OCI-LY3 (cell line): Measurements from ENCODE around the gene ZSCAN2.

ENCODE experiments used
- H2AFZ ChIP-seq: fragments of 200-600, 300-600 bp; shearing (Covaris generic); 2 replicates; pipeline ENCODE4 v1.6.0; 2014; ENCODE audit warnings: antibody characterized with exemption, low read depth, low read length
- H3K27ac ChIP-seq: fragments of 200-600, 300-600 bp; sonication (generic); 2 replicates; pipeline ENCODE4 v1.5.1; 2014; ENCODE audit warnings: mild to moderate bottlenecking, low read length, moderate library complexity, mixed read lengths
- H3K27me3 ChIP-seq: fragments of 200-600, 300-600 bp; sonication (generic); 2 replicates; pipeline ENCODE4 v1.6.1; 2014; ENCODE audit warnings: low read depth, low read length, mixed read lengths
- H3K36me3 ChIP-seq: fragments of 200-600, 300-600 bp; sonication (generic); replicated peaks from 2 replicates; pipeline ENCODE3; 2014; ENCODE audit warnings: low read depth, low read length, mixed read lengths
- H3K4me1 ChIP-seq: fragments of 300-600, 200-600 bp; sonication (generic); 2 replicates; pipeline ENCODE4 v1.6.1; 2014; ENCODE audit warnings: low read length, mixed read lengths
- H3K4me2 ChIP-seq: fragments of 200-600, 300-600 bp; sonication (generic); 2 replicates; pipeline ENCODE4 v1.6.1; 2014; ENCODE audit warnings: low read length, mixed read lengths
- H3K4me3 ChIP-seq: fragments of 300-600, 200-600 bp; sonication (generic); 2 replicates; pipeline ENCODE4 v1.5.1; 2014; ENCODE audit warnings: antibody characterized with exemption, mild to moderate bottlenecking, low read length, moderate library complexity
- H3K79me2 ChIP-seq: fragments of 300-600, 200-600 bp; shearing (Covaris generic); 2 replicates; pipeline ENCODE4 v1.6.1; 2014; ENCODE audit warnings: mild to moderate bottlenecking, low read length, mixed read lengths
- H3K9ac ChIP-seq: fragments of 300-600, 200-600 bp; shearing (Covaris generic); 2 replicates; pipeline ENCODE4 v1.6.0; 2014; ENCODE audit warnings: mild to moderate bottlenecking, low read length, moderate library complexity
- H3K9me3 ChIP-seq: fragments of 200-600, 300-600 bp; shearing (Covaris generic); 2 replicates; pipeline ENCODE4 v1.6.1; 2014; ENCODE audit warnings: low read length, mixed read lengths; ENCODE audit not compliant: insufficient read depth
- H4K20me1 ChIP-seq: fragments of 200-600, 300-600 bp; sonication (generic); 2 replicates; pipeline ENCODE4 v1.6.1; 2016; ENCODE audit warnings: low read length, mixed read lengths; ENCODE audit not compliant: insufficient read depth
- CTCF ChIP-seq: fragments of 200-600, 300-600 bp; sonication (generic); IDR thresholded peaks from 2 replicates; pipeline ENCODE4 v1.5.1; 2014; ENCODE audit warnings: antibody characterized with exemption, low read length, low read depth
- EZH2phosphoT487 ChIP-seq: fragments of 200-600 bp; shearing (Covaris generic); IDR thresholded peaks from 2 replicates; pipeline ENCODE4 v1.6.1; 2018; ENCODE audit warnings: antibody characterized with exemption, mixed run types, low read depth

The ZSCAN2 gene

GRCh38 chr15:84654689-84655453 is 54.1 kb downstream of the ZSCAN2 start:
- Histone ChIP-seq H3K36me3 (peaks cover 11% of the 10 kb centered on the region), H3K4me1 (peaks cover 27% of the 10 kb centered on the region), H4K20me1 (no peaks in the 10 kb centered on the region), H3K27me3 (no peaks in the 10 kb centered on the region), H3K4me2 (peak overlapping the region; percentile 100), H3K79me2 (peaks cover 20% of the 10 kb centered on the region), H3K27ac (peak overlapping the region; percentile 51), H3K9ac (peak overlapping the region; percentile 86), H3K9me3 (no peaks in the 10 kb centered on the region), H2AFZ (peak overlapping the region; percentile 74), H3K4me3 (peak overlapping the region; percentile 91)
- TF ChIP-seq CTCF = peak; percentile 78
- TF ChIP-seq EZH2phosphoT487 = no peak

GRCh38 chr15:84656972-84657371 is 56.2 kb downstream of the ZSCAN2 start:
- Histone ChIP-seq H3K27ac (no peak overlapping the region), H3K4me1 (peaks cover 27% of the 10 kb centered on the region), H4K20me1 (no peaks in the 10 kb centered on the region), H3K79me2 (peaks cover 20% of the 10 kb centered on the region), H3K4me3 (peak overlapping the region; percentile 83), H3K9ac (no peak overlapping the region), H3K4me2 (peak overlapping the region; percentile 90), H3K27me3 (no peaks in the 10 kb centered on the region), H2AFZ (no peak overlapping the region), H3K36me3 (peaks cover 5% of the 10 kb centered on the region), H3K9me3 (no peaks in the 10 kb centered on the region)
- no peak for TF ChIP-seq CTCF
- no peak for TF ChIP-seq EZH2phosphoT487

- peaks cover 14% of the 10 kb centered on the region for H3K79me2 ChIP-seq
- peak overlapping the region; percentile 90 for H3K4me2 ChIP-seq
- H2AFZ ChIP-seq = peak overlapping the region; percentile 80
- H3K36me3 ChIP-seq = no peaks in the 10 kb centered on the region
- H3K9me3 ChIP-seq = no peaks in the 10 kb centered on the region
- H3K9ac ChIP-seq = peak overlapping the region; percentile 75
- 0 out of 2 replicates have a peak overlapping the region, but pooled peaks have one; percentile 7 for H3K27ac ChIP-seq
- peak overlapping the region; percentile 83 for H3K4me3 ChIP-seq
- H3K27me3 ChIP-seq = no peaks in the 10 kb centered on the region
- TF ChIP-seq EZH2phosphoT487 = no peak
- H4K20me1 ChIP-seq = no peaks in the 10 kb centered on the region
- peaks cover 27% of the 10 kb centered on the region for H3K4me1 ChIP-seq
Observed at GRCh38 chr15:84657748-84658079, 56.9 kb downstream of the ZSCAN2 start.

GRCh38 chr15:84658080-84658787 is 57.4 kb downstream of the ZSCAN2 start, which contains the start of gene NMB:
TSS of gene NMB (minus strand) at chr15:84658199. CDS start at chr15:84658152, 47 bp downstream.
- peak within 1 kb of the TSS; percentile 87 for H2AFZ ChIP-seq
- peak within 1 kb of the TSS; percentile 83 for H3K4me3 ChIP-seq

More at GRCh38 chr15:84658080-84658787, 57.4 kb downstream of the ZSCAN2 start, which contains the start of gene NMB:
- Histone ChIP-seq H3K4me1 (peaks cover 23% of the 10 kb centered on the region), H3K36me3 (no peaks in the 10 kb centered on the region), H3K9me3 (no peaks in the 10 kb centered on the region), H4K20me1 (no peaks in the 10 kb centered on the region), H3K27me3 (no peaks in the 10 kb centered on the region), H3K9ac (peak within 1 kb of the TSS; percentile 75), H3K79me2 (peaks cover 9% of the 10 kb centered on the region), H3K4me2 (peak within 1 kb of the TSS; percentile 90), H3K27ac (peak within 1 kb of the TSS; percentile 45)
- TF ChIP-seq CTCF (peak; percentile 76), EZH2phosphoT487 (no peak)
